ENCODE results near the gene PITPNM3.

The PITPNM3 gene

DNA sequence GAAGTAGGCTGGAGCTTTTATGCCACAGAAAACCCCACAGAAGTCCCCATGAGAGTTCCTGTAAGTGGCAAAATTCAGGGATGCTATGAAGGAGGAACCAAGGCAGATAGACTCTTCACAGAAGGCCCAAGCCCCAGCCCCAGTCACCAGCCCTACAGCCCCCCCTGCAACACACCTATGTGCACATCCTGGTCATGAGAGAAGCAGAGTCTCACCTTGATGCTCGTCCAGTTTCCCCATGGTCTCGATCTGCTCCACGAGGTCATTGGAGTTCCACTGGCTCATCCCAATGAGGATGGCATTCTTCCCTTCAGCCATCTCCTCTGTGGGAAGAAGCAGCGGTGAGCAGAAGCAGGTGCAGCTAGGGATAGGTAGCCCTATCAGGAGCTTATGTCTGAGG lies 31.2 kb downstream of the PITPNM3 start:
- no peak for DNase-seq

GRCh38 chr17:6524520-6524919 lies 31.8 kb downstream of the PITPNM3 start:
- DNase-seq = no peak

DNA sequence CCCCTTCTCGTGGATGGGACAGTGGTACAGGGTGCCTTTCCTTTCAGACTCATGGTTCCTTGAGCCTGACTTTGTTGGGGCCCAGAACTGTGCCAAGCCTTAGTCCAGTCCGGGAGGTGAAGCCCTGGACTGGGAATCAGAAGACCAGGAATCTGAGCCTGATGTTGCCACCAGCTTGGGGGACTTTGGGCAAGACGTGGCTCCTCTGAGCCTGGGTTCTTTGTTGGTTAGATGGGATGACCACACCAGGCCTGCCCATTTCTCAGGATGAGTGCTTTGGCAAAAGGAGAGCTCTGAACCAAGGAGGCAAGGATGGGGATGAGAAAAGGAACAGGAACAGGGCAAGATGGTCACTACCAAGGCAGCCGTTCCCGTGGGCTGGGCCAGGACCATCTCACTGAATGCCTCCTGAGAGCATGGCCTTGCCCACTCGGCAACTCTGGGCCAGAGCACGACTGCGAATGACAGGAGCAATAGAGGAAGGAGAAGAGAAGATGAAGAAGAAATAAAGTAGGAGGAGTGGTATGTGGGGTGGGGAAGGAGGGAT lies 32.5 kb downstream of the PITPNM3 start:
- DNase-seq = no peak

- no peak for DNase-seq
Measured at GRCh38 chr17:6523330-6523729, 33.0 kb downstream of the PITPNM3 start.

DNA sequence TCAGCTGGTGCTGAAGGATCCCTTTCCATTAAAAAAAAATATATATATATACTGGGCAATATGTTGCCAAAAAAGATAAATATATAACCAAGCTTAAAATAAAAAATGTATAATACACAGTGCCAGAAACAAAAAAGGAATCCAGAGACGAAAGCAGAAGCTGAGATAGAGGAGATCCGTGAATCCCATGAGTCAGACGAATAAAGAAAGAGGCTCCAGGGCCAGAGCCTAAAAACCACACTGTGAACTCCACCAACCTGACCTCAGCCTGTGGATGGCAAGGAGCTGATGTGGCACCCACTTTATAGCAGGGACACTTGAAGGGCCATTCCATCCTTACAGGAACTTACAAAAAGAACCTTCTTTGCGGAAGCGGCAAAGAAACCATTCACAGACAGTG lies 34.8 kb downstream of the PITPNM3 start:
- DNase-seq = no peak

DNA sequence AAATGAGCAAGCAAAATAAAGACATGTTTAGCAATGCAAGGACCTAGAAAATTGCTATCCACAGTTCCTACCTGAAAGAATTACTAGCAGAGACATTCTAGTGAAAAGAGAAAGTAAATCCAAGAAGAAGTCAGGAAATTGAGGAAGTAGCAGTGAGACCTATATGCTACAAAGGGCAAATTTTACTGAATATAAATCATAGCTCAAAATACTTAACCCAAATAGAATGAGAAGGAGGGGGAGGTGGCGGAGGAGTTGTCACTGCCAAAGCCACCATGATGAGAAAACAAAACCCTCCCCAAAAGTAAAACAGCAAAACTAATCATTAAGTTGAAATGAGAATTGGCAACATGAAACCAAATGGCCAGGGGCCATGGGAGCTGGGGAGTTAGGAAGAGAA lies 39.3 kb downstream of the PITPNM3 start:
- no peak for DNase-seq

- DNase-seq = no peak
Measured at GRCh38 chr17:6514371-6514770, 42.0 kb downstream of the PITPNM3 start.

DNA sequence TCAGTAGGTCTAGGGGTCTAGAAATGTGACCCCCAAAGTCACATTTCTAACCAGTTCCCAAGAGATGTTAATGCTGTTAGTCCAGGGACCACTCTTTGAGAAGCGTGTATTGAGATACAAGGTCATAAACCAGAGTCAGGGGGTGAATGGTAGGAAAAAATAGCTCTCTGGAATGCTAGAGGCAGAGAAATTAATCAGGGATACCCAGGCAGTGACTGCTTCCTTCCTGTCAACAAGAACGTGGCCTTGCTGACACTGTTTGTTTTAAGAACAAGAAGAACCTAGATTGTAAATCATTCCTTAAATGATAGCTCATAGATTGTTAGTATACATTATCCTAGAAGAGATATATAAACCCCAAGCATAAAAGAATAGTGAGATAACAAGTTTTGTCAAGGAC lies 43.8 kb downstream of the PITPNM3 start:
- no peak for DNase-seq

GRCh38 chr17:6510321-6510977 lies 45.9 kb downstream of the PITPNM3 start:
- DNase-seq = no peak

DNA sequence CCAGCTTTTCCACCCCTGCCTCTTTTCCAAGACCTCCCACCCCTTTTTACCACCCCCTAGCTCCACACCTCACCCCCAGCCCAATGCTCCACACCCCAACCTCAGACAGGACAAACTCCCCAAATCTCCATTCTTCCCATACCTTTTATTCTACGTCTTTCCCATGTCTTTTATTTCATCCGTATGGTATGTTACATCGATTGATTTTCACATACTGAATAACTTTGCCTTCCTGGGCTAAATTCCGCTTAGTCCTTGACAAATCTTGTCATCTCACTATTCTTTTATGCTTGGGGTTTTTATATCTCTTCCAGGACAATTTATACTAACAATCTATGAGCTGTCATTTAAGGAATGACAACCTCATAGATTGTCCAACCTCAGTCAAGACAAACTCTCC lies 46.4 kb downstream of the PITPNM3 start:
- DNase-seq = no peak

DNA sequence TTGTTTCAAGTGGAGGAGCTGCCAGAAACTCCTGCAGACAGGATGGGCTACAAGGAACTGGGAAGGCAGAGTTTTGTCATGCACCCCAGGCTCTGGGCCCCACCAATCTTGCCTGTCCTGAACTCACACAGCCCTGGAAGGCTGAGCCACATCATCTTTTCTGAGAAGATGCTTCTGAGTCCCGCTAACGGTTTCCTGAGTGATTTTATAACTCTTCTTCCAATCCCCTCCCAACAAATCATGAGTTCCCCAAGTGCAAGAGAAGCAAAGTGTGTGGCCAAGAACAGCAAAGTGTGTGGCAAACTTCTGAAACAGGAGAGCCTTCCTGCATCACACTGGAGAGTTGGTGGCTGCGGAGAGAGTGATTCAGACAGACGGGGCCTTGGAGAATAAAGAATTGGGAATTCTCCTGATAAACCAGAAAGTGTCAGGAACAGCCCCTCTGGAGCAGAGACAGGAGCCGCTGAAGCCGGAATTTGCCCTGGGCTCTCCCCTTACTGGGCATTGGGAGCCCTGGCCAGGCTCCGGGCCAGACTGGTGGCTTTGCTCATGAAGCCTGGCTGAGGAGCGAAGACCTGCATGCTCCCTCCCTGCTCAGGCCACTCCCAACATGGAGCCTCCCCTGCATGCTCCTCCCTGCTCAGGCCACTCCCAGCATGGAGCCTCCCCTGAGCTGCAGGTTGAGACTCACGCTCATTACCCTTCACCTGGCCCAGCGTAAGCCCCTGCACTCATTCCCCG lies 47.2 kb downstream of the PITPNM3 start:
- DNase-seq = no peak

DNA sequence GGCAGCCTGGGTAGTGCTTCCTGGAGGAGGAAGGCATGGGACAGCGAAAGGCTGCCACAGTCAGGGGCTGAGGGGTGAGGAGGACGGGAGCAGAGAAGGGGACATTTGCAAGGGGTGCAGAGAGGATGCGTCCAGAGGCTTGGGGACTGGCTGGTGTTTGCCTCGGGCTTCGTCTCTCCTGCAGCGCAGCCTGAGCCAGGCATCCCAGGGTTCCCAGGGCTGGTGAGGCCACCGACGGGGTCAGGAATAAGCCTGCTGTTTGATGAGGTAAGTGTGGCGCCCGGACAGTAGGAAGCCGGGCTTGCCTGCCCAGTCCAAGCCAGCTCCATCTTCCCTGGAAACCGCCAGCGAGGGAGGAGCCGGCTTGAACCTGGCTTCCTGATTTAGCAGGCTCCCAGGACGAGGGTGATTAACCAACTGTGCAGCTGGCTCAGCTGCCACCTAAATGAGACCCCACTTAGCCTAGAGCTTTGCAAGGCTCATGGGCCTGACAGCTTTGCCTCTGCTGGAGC lies 47.8 kb downstream of the PITPNM3 start:
- no peak for DNase-seq

DNA sequence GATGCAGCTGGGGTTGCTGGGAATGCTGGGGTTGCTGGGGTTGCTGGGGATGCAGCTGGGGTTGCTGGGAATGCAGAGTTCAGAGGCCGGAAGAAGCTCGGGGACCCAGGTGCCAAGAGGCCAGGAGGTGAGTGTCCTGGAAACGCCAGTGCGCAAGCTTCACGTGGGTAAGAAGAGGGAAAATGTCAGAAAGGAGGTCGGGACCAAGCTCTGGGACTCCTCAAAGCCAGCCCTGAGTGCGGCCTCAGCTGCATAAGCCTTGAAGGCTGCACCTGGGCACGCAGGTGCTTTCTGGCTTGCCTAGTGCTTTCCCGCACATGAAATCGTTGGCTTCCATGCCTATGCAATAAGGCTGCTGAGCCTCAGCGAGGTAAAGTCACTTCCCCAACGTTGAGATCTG lies 48.3 kb downstream of the PITPNM3 start:
- DNase-seq = no peak

- DNase-seq = no peak
Measured at GRCh38 chr17:6507535-6507934, 48.8 kb downstream of the PITPNM3 start.

DNA sequence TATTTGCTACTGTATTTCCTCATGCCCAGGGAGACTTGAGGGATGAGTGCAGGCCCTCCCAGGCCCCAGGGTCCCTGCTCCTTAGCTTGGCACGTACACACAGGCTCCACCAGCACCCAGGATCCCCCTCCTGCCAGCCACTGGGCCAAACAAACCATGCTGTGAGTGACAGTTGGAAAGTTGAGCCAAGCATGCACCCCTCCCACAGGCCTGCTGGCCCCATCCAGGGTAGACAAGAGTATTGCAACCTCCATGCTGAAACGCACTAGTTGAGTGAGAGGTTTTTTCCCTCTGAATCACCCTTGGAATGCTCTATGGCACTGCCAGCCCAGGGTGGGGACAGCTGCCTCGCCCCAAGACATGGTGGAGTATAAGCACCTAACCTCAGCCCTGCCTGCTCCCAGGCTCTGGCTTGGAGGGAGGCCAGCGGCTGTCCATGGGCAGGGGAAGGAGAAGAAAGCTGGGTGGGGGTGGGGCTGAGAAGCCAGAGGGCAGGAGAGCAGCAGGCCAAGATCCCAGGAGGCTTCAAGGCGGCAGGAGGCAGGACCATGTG lies 49.6 kb downstream of the PITPNM3 start:
- no peak for DNase-seq

DNA sequence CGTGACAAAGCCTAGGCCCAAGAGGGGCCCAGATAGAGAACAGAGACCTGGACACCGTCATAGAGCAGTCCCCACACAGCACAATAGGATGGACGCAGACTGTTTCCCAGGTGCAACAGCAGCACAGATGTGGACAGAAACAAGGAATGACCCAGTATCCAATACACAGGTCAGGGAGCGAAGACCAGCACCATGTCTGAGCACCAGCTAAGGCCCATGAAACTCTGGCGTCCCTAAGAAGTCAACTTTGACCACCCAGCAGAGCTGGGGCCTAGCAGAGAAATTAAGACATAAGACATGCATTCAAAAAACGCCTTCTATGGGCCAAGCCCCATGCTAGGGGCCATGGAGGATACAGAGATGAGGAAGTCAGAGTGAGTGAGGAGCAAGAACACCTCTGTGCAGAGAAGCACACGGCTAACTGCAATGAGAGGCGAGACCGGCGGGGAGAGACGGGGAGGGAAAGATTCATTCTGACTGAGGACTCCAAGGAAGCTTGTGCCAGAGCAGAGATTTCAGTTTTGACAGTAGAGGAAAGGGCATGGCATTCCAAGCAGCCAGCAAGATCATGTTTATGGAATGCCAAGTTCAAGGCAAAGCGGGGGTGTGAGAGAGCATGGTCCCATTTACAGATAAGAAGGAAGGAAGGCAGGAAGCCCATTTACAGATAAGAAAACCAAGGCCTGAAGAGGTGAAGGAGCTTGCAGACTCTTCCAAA lies 50.8 kb downstream of the PITPNM3 start:
- no peak for DNase-seq

- no peak for DNase-seq
Measured at GRCh38 chr17:6503641-6504195, 52.6 kb downstream of the PITPNM3 start.

DNA sequence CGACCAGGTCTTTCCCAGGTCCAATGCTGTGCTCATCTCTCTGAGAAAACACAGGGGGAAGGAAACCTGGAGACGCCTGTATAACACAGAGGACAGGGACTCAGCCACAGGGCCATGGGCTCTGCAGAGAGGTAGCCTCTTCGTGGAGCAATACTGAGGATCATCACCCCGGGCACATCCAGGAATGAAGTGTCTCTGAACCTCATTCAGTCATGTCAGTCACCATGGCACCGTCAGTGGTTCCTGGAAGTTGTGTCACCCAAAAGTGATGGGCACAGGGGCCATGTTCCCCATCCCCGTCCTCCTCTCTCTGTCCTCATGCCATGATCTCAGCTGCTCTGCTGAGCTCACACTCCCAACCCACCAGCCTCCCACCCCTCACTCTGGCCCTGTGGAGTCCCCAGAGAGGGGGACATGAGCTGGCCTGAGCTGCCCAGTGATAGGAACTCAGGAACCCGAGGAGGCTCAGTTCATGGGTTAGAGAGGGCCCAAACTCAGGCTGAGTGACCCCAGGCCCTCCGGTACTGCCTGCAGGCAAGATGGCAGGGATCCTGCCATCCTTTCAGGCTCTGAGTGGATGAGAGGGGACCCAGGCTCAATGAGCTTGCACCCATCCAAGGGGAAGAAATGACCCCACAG lies 53.4 kb downstream of the PITPNM3 start:
- no peak for DNase-seq

DNA sequence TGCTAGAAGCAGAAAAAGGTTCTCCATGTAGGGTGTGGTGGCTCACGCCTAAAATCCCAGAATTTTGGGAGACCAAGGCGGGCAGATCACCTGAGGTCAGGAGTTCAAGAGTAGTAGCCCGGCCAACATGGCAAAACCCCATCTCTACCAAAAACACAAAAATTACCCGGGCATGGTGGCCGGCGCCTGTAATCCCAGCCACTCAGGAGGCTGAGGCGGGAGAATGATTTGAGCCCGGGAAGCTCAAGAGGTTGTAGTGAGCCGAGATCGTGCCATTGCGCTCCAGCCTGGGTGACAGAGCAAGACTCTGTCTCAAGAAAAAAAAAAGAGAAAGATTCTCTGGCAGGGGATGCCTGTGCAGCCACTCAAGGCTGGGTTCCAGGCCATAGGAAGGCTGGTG lies 54.2 kb downstream of the PITPNM3 start:
- DNase-seq = no peak

- no peak for DNase-seq
Measured at GRCh38 chr17:6501359-6501758, 55.0 kb downstream of the PITPNM3 start.

GRCh38 chr17:6498901-6499540 lies 57.3 kb downstream of the PITPNM3 start:
- no peak for DNase-seq

GRCh38 chr17:6498356-6498755 lies 58.0 kb downstream of the PITPNM3 start:
- no peak for DNase-seq
